GM12865 (cell line): ENCODE measurements around the gene ERN1.

ENCODE experiments used
- DNase-seq: peaks from one replicate; pipeline ENCODE4 v3.0.0; 2010; ENCODE audit warnings: low read depth
- H3K4me3 ChIP-seq: 2 replicates; pipeline ENCODE4 v1.5.1; 2011; ENCODE audit warnings: mild to moderate bottlenecking, low read depth, low read length, control low read depth
- CTCF ChIP-seq: IDR thresholded peaks from 2 replicates; pipeline ENCODE4 v1.5.1; 2011; ENCODE audit warnings: low read length, control low read depth, low read depth, inconsistent platforms; ENCODE audit not compliant: insufficient read depth; ENCODE audit errors: missing control alignments

ERN1 gene

GRCh38 chr17:64163468-64163867, 33.5 kb upstream of the ERN1 start:
- TF ChIP-seq CTCF: no peak
- H3K4me3 ChIP-seq: no peak overlapping the region

GRCh38 chr17:64162554-64162953, 32.6 kb upstream of the ERN1 start:
- no peak overlapping the region for H3K4me3 ChIP-seq
- no peak for DNase-seq
- TF ChIP-seq CTCF: no peak

More at GRCh38 chr17:64163468-64163867, 33.5 kb upstream of the ERN1 start:
- DNase-seq: no peak

- no peak for DNase-seq
- no peak overlapping the region for H3K4me3 ChIP-seq
- no peak for TF ChIP-seq CTCF
These were observed 31.6 kb upstream of the ERN1 start for GRCh38 chr17:64161380-64162176.

- TF ChIP-seq CTCF: no peak
- no peak overlapping the region for H3K4me3 ChIP-seq
- no peak for DNase-seq
These were observed 30.4 kb upstream of the ERN1 start for GRCh38 chr17:64160378-64160777.

GRCh38 chr17:64158831-64159590, 29.1 kb upstream of the ERN1 start:
- no peak for DNase-seq
- no peak overlapping the region for H3K4me3 ChIP-seq
- no peak for TF ChIP-seq CTCF

- no peak overlapping the region for H3K4me3 ChIP-seq
- no peak for DNase-seq
- TF ChIP-seq CTCF: no peak
These were observed 28.5 kb upstream of the ERN1 start for GRCh38 chr17:64158406-64158805.
